NCI-H82 treated with DMSO at 0.1 percent for 48 hours (cell line): Measurements from ENCODE around the gene GPRC5C.
"Not testable (repeated sequence)": the region's sequence is repeated elsewhere in the genome, so short reads cannot be mapped to it uniquely, and the experiment has no call there.

Experiments used
- DNase-seq: peaks from one replicate; lab custom pipeline; 2025; ENCODE audit not compliant: unreplicated experiment; lab: John Stamatoyannopoulos, UW

The GPRC5C gene

DNA sequence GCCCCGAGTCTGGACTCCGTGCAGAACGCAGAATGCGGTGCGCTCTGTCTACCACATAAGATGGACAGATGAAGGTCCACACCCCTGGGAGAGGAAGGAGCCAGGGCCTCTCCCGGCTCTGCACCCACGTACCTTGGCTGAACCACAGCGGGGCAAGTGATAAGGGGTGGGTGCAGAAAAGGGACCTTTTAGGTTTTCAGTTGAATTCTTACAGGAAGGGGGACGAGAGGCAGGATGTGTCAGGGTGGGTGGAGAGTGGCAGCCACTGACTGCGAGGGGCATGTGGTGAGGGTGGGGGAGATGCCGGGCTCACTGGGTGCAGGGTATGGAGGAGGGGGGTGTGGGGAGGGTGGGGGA lies 34.9 kb downstream of the GPRC5C start:
- no peak for DNase-seq

DNA sequence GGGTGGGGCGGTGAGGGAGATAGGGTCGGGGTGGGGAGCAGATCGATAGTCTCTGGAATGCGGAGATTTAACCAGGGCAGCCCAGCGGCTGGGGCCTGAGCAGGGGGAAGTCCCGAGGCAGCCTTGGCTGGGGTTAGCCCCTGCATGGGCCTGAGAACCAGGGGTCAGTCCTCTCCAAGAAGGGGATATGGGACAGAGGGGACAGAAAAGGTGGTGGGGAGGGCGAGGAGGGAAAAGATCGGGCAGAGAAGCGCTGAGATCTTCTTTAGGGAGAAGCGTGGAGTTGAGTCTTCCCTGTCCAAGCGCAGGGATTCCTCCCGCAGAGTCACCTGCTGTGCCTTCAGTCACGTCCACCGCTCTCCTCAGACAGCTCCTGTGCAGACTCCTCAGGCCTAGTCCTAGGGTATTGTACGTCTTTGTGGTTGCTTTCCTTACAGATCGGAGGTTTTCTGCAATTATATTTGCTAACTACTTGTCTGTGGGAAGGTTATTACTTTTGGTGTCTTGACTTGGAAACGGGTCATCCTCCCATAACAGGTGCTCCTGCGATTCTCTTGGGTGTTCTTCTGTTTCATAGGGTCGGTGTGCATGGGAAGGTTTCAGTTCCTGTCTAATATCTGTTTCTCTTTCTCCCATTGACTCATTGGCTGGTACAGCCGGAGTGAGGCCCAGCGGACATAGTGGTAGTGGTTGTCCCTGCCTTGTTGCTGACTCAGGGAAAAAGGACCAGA lies 35.5 kb downstream of the GPRC5C start:
- no peak for DNase-seq

DNA sequence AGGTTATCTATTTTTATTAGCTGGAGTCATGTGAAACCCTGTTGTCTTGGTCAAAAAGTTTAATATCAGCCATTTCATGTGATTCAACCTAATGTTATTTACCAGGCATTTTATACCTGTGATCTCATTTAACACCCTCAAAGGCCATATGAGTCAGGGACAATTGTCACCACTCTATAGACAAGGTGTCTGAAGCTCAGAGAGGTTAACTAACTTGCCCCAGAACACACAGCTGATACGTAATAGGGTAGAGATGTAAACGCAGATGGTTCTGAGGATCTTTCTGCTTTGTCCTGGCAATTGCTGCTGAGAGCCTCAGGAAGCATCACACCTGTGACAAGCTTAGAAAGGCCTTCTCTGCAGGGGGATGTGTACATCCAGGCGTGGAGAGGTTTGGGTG lies 39.5 kb downstream of the GPRC5C start:
- no peak for DNase-seq

DNA sequence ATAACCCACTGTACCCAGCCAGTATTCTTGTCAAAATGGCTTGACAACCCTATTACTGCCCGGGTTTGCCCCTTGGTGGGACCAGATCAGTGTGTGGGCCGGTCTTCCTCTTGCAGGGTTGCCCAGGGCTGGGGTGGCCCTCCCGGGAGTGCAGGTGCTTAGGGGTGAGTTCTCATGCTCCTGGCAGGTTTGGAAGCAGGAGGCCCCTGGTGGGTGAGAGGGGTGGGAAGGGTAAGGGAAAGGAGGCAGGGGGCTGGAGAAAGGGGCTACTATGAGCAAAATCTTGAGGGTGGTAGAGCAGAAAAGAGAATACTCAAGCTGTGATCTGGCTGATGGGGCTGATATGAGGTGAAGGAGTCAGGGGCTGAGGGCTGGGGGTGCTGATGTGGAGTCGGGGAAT lies 41.0 kb downstream of the GPRC5C start:
- DNase-seq: no peak

DNA sequence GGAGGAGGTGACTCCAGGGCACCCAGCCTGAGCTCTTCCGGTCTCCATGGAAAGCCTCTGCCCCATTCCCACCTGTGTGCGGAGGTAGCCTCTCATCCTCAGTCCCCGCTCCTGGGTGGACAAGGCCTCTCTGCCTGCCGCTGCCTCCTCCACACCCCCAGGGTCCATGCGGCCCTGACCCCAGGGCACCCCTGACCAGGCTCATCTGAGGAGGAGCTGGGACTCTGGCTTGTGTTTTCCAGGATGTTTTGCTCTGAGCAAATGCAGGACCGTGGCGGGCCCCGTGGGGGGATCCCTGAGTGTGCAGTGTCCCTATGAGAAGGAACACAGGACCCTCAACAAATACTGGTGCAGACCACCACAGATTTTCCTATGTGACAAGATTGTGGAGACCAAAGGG lies 41.4 kb downstream of the GPRC5C start:
- DNase-seq: no peak

DNA sequence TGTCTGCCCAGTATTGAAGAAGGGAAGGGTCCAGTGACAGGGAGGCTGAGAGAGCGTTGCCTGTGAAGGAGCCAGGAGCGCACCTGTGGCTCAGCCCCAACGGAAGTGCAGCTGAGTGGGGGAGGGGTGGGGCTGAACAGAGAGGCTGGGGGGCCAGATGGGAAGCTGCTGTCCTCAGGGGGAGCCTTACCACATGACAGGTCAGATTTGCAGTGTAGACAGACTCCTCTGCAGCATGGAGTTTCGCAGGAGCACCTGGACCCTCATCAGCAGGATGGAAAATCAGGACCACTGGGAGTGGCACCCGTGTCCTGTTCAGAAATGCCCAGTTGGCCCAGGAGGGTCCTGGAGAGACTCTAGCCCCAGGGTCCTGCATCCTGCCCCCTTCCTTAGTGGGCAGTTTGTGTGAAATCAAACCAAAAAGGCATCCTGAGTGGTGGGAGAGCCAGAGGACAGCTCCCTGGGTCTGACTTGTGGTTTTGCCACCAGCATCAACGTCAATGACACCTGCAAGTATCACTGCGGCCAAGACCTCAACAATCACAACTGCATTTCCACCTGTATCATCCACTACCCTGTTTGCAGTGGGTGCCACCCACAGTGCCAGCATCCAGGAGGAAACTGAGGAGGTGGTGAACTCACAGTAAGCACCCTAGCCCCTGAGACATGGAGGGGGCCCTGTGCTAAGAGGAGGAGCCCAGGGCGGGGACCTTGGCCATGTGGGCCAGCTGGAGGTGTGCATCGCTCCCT lies 42.3 kb downstream of the GPRC5C start:
- no peak for DNase-seq

DNA sequence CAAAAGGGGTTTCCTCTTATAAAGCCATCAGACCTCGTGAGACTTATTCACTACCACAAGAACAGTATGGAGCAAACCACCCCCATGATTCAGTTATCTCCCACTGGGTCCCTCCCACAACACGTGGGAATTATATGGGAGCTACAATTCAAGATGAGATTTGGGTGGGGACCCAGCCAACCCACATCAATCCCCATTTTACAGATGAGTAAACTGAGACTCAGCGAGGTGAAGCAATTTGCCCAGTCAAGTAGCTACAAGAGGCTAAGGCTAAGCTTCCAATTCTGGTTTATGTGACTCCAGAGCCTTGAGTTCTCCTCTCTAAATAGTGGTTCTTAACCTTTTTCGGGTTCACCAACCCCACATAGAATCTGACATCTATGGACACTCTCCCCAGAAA lies 43.3 kb downstream of the GPRC5C start:
- DNase-seq: no peak

DNA sequence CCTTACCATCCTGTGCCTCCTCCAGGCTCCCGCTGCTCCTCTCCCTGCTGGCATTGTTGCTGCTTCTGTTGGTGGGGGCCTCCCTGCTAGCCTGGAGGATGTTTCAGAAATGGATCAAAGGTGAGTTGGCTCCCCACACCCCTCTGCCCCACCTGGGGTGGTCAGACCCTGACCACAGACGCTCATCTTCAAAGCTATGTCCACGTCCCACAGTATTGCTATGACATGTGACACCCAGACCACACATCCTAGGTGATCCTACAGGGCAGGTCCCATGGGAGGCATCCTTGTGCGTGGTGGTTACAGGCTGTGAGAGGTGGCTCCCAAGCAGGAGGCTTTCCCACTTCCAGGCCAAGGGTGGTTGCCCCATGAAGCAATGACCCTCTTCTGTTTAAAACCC lies 45.5 kb downstream of the GPRC5C start:
- no peak for DNase-seq

DNA sequence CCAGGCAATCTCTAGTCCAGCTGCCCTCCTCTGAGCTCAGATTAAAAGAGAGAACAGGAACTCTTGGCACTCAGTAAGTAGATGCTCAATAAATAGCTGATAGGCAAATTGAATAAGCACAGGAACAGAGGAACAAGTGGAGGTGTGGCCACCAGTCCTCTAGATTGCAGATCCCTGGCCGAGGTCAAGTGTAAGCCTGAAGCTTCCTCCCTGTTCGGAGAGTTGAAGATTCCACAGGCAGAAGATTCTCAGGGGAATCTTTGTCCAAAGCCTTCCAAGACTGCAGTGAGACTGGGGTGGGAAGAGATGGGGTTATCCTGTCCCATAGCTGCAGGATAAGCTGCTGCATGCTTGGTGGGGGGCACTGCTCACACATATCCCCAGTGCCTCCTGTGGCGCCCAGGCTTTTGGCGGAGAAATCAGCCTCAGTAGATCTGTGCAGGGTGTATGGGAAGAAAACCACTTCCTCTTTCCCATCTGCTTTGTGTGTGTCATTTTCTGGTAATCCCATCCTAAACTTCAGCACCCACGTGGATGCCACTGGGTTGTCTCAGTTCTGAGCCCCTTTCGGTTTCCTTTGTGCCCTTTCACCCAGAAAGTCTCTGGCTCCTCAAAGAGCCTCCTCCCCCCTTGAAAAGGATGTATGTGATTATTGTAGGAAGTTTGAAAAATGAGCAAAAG lies 46.7 kb downstream of the GPRC5C start:
- no peak for DNase-seq

DNA sequence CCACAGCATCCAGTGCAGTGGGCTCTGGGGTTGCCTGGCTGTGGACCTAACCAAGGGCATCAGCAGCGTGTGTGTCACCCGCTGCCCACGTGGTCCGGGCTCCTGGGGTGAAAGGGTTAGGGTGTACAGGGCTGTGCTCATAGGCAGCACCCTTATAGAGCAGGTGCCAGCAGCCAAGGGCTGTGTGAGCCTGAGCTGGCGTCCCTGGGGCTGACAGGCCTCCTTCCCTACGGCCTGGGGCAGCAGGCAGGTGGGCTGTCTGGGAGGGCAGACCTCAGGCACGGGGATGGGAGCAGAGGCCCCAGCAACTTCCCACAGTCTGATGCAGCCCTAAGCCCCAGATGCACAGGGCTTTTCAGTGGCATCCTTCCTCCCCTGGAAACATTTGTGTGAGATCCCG lies 48.4 kb downstream of the GPRC5C start:
- DNase-seq: no peak

DNA sequence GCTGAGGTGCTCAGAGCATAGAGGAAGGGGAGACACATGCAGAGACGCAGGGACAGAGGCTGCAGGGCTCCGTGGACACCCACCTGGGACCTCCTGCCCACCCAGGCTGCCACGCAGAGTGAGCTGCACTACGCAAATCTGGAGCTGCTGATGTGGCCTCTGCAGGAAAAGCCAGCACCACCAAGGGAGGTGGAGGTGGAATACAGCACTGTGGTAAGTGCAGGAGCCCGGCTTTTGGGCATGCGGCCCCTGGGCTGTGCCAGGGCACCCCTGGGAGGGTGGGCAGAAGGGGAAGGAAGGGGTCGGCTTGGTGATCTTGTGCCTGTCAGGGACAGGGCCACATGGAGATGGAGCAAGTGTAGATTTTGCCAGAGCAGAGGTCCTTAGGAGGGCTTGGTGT lies 49.7 kb downstream of the GPRC5C start:
- DNase-seq: no peak

DNA sequence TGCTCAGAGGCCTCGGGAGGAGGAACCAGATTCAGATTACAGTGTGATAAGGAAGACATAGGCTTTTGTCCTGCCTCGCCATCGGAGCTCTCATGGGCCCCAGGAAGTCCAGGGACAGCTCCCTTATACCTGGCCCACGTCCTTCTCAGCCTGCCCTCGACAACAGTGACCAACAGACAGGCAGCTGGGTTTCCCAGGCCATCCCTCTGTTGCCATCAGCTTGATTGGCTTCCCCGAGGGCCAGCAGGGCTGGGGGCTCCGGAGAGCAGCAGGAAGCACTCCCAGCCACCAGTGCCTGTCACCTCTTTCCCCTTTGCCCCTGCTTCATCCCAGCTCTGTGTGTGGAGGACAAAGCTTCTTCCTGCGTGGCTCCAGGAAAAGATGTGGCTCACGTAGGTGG lies 52.2 kb downstream of the GPRC5C start:
- DNase-seq: no peak

DNA sequence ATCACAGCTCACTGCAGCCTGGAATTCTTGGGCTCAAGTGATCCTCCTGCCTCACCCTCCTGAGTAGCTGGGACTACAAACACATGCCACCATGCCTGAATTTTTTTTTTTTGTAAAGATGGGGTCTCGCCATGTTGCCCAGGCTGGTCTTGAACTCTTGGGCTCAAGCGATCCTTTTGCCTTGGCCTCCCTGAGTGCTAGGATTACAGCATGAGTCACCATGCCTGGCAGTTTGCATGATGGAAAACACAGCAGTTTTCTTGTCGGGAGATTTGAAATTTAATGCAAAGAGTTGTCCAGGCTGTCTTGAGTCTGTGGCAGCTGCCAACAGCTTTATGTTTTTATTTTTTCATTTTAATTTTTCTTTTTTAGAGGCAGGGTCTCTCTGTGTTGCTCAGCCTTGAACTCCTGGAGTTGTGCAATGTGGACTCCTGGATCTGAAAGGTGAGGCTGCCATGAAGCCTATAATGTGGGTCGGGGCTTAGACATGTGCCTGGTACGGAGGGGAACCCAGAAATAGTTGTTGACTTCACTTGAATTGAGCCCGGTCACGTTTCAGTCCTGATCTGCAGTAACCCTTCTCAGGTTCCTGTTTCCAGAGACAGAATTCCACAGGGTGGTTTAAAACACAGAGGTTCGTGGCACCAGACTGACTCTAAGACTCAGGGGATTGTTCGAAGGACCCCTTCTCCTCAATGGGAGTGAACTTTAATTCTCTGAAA lies 53.3 kb downstream of the GPRC5C start:
- DNase-seq: no peak

DNA sequence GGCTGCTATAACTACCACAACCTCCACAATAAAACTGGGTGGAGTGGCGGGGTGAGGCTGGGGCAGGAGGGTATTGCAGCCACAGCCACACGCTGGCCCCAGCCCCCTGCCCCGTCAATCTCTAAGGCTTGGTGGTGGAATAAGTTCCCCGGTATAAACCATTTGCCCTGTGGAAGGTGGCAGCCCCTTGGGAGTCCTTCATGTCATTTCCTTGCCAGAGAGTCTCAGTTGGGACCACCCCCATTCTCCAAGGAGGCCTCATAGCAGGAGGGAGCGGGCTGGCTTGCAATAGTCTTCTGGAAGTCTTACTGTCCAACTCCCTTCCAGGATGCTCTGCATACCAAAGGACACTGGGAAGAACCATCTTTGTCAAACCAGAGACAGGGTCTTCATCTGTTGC lies 54.0 kb downstream of the GPRC5C start:
- DNase-seq: no peak

DNA sequence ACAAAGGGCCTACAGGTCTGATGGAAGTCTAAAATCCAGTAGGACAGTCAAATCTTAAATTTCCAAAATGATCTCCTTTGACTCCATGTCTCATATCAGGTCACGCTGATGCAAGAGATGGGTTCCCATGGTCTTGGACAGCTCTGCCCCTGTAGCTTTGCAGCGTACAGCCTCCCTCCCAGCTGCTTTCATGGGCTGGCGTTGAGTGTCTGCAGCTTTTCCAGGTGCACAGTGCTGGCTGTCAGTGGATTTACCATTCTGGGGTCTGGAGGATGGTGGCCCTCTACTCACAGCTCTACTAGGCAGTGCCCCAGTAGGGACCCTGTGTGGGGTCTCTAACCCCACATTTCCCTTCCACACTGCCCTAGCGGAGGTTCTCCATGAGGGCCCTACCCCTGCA lies 56.4 kb downstream of the GPRC5C start:
- not testable (repeated sequence) for DNase-seq

DNA sequence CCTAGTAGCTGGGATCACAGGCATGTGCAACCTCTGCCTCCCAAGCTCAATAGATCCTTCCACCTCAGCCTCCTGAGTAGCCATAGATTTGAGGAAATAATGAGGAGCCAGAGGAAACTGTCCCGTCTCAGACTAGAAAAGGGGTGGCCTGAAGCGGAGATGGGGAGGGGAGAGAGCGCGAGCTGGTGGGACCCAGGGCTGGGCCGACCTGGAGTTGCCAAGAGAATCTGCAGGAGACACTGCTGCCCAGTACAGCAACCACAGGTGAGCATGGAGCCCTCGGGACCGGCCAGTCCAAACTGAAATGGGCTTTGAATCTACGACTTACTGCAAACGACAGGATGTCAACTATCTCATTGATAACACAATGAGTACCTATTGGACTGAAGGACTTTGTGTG lies 58.8 kb downstream of the GPRC5C start:
- no peak for DNase-seq

DNA sequence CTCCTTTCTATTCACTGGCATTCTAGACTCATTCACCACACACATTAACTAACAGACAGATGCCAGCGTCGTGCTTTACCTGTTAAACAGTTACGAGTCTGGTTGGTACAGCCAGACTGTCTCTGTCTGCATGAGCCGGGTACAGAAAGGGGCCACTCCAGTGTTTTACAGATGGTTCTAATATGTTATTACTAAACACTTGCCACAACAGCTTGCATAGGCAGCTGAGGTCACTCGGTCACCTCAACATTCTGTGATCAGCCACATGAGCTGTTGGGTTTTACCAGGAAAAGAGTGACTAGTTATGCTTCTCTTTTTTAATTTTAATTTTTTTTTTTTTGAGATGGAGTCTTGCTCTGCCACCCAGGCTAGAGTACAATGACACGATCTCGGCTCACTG lies 59.7 kb downstream of the GPRC5C start:
- DNase-seq: no peak

DNA sequence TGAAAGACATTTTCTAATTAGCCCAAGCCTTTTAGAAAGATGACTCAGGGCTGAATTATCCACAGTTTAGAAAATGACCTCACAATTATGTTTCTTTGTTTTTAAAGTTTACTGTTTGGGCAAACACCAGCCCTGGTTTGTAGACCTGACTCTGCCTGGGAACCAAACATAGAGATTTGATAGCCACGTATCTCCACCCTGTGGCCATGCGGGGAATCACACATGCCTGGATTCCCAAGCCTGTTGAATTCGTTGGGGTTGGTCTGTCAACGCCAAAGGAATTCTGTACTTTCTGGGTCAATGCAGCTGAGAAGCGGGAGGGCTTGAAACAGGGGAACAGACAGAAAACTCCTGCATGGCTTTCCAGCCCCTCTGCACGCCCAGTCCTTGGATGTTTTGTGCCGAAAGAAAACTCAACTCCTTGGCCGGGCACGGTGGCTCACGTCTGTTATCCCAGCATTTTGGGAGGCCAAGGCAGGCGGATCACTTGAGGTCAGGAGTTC lies 61.5 kb downstream of the GPRC5C start:
- DNase-seq: peak; percentile 29
